Endothelial cell of hepatic sinusoid (primary cell): ENCODE data around the gene TSHZ2.
"Not testable (repeated sequence)": the region's sequence is repeated elsewhere in the genome, so short reads cannot be mapped to it uniquely, and the experiment has no call there.

Experiments
- in situ Hi-C: cut with HindIII; loops from 2 replicates; pipeline ENCODE4 v1.10.0; 2017; ENCODE audit warnings: low sequenced_read_pairs

Gene TSHZ2

GRCh38 chr20:53024653-53025052 lies 52.5 kb downstream of the TSHZ2 start:
- in situ Hi-C loops, result not testable (repeated sequence)

GRCh38 chr20:53027089-53027488 lies 54.9 kb downstream of the TSHZ2 start:
- in situ Hi-C loops, result no loop called here

- in situ Hi-C loops, result no loop called here
Measured at GRCh38 chr20:53028337-53029007, 56.3 kb downstream of the TSHZ2 start.

- in situ Hi-C loops, result no loop called here
Measured at GRCh38 chr20:53030061-53030460, 57.9 kb downstream of the TSHZ2 start.

- in situ Hi-C loops, result no loop called here
Measured at GRCh38 chr20:53032046-53032445, 59.9 kb downstream of the TSHZ2 start.

GRCh38 chr20:53032478-53032932 lies 60.3 kb downstream of the TSHZ2 start:
- in situ Hi-C loops, result no loop called here

- in situ Hi-C loops, result no loop called here
Measured at GRCh38 chr20:53033176-53033575, 61.0 kb downstream of the TSHZ2 start.

- in situ Hi-C loops, result no loop called here
Measured at GRCh38 chr20:53034899-53035298, 62.7 kb downstream of the TSHZ2 start.

- in situ Hi-C loops, result no loop called here
Measured at GRCh38 chr20:53036992-53037391, 64.8 kb downstream of the TSHZ2 start.

- in situ Hi-C loops, result no loop called here
Measured at GRCh38 chr20:53037621-53038020, 65.5 kb downstream of the TSHZ2 start.

- in situ Hi-C loops, result no loop called here
Measured at GRCh38 chr20:53038299-53038698, 66.1 kb downstream of the TSHZ2 start.

- in situ Hi-C loops, result no loop called here
Measured at GRCh38 chr20:53040693-53041589, 68.8 kb downstream of the TSHZ2 start.

- in situ Hi-C loops, result no loop called here
Measured at GRCh38 chr20:53042521-53042920, 70.4 kb downstream of the TSHZ2 start.

- in situ Hi-C loops, result no loop called here
Measured at GRCh38 chr20:53044296-53044695, 72.1 kb downstream of the TSHZ2 start.

GRCh38 chr20:53045941-53046340 lies 73.8 kb downstream of the TSHZ2 start:
- in situ Hi-C loops, result no loop called here

- in situ Hi-C loops, result no loop called here
Measured at GRCh38 chr20:53047203-53047602, 75.0 kb downstream of the TSHZ2 start.

- in situ Hi-C loops, result no loop called here
Measured at GRCh38 chr20:53048387-53048786, 76.2 kb downstream of the TSHZ2 start.

- in situ Hi-C loops, result no loop called here
Measured at GRCh38 chr20:53050338-53050737, 78.2 kb downstream of the TSHZ2 start.

- in situ Hi-C loops, result no loop called here
Measured at GRCh38 chr20:53052380-53052779, 80.2 kb downstream of the TSHZ2 start.

GRCh38 chr20:53053595-53053994 lies 81.4 kb downstream of the TSHZ2 start:
- in situ Hi-C loops, result no loop called here

GRCh38 chr20:53055367-53056067 lies 83.4 kb downstream of the TSHZ2 start:
- in situ Hi-C loops, result no loop called here
